Medulla oblongata (tissue), 1 donor: ENCODE results near the gene TAB2.
"Not testable (repeated sequence)": the region's sequence is repeated elsewhere in the genome, so short reads cannot be mapped to it uniquely, and the experiment has no call there.

Experiments used
- DNase-seq: peaks from one replicate; pipeline ENCODE4 v3.0.0-alpha.2; 2015; ENCODE audit errors: extremely low spot score

The TAB2 gene

GRCh38 chr6:149457316-149457884, 139.9 kb downstream of the TAB2 start:
- DNase-seq: no peak

- DNase-seq: no peak
These were observed 140.7 kb downstream of the TAB2 start for GRCh38 chr6:149458196-149458595.

GRCh38 chr6:149458806-149459205, 141.3 kb downstream of the TAB2 start:
- DNase-seq: no peak

- DNase-seq: no peak
These were observed 142.2 kb downstream of the TAB2 start for GRCh38 chr6:149459761-149460160.

GRCh38 chr6:149460249-149460648, 142.7 kb downstream of the TAB2 start:
- not testable (repeated sequence) for DNase-seq
